HCT116 (cell line): Measurements from ENCODE around the gene PTPN1. TPM values are rescaled to one million over a fixed set of nuclear protein-coding genes. Genes with fewer than 3 reads are reported as not detected.
A peak's percentile ranks its signal among the peaks of the same experiment; 100 is the strongest.

Experiments used
- ATAC-seq: fragments of 200-7000 bp; cut with Tn5 transposase; 2 replicates; pipeline ENCODE4 v1.9.1; 2020; ENCODE audit warnings: mild to moderate bottlenecking, moderate library complexity
- BruUV-seq: library from RNA; stranded (reverse); fragments of 400-500 nt; replicated peaks from 2 replicates; lab custom pipeline; 2021; lab: Mats Ljungman, UMichigan
- CTCF ChIA-PET: fragments of 300-600 bp; sonication (Branson Sonifier 250); formaldehyde crosslinking; loops from one replicate; lab custom pipeline; 2021; ENCODE audit warnings: antibody characterized with exemption; lab: Charles Lee
- POLR2A ChIA-PET: fragments of 300-600, 350-600 bp; sonication (Branson Sonifier 250); formaldehyde crosslinking; loops from one replicate; lab custom pipeline; 2021; ENCODE audit warnings: antibody characterized with exemption; lab: Charles Lee
- RAD21 ChIA-PET, 2 experiments: fragments of 300-600 bp; sonication (Branson Sonifier 250); formaldehyde crosslinking; loops; one replicate each; lab custom pipeline; 2023; ENCODE audit warnings: low total read pairs in 2 of 2; ENCODE audit not compliant: uncharacterized antibody in 2 of 2, unreplicated experiment in 2 of 2, low non-redundant PET in 1 of 2; lab: Charles Lee
- DNase-seq: peaks from one replicate; pipeline ENCODE4 v3.0.0-alpha.2; 2010; ENCODE audit warnings: low read depth, low spot score
- H2AFZ ChIP-seq: fragments of 200-600 bp; shearing (Covaris generic), sonication (generic); 2 replicates; pipeline ENCODE4 v1.6.1; 2017; ENCODE audit warnings: low read depth, mixed run types, mixed read lengths, antibody characterized with exemption, low read length; ENCODE audit not compliant: poor library complexity, severe bottlenecking
- H3K27ac ChIP-seq: 2 replicates; pipeline ENCODE4 v1.5.1; 2012; ENCODE audit warnings: low read depth, low read length
- H3K27me3 ChIP-seq: fragments of 200-600 bp; sonication (generic); 2 replicates; pipeline ENCODE4 v1.6.1; 2016; ENCODE audit warnings: mixed run types, low read length, mixed read lengths; ENCODE audit not compliant: insufficient read depth
- H3K36me3 ChIP-seq, 2 experiments: fragments of 200-500 bp in 1 of 2; fragments of 200-600 bp in 1 of 2; sonication (Bioruptor generic) in 1 of 2; sonication (generic) in 1 of 2; 2 replicates each; pipeline versions ENCODE4 v1.5.1 to v1.6.1; 2014 to 2016; ENCODE audit warnings: low read length in 2 of 2, inconsistent platforms in 1 of 2, mixed read lengths in 1 of 2, mixed run types in 1 of 2; ENCODE audit not compliant: insufficient read depth in 2 of 2, control insufficient read depth in 1 of 2
- H3K4me1 ChIP-seq, 2 experiments: fragments of 200-600 bp in 1 of 2; sonication (generic) in 1 of 2; 2 replicates each; pipeline versions ENCODE4 v1.5.1 to v1.6.1; 2012 to 2017; ENCODE audit warnings: low read length in 2 of 2, inconsistent platforms in 1 of 2, mild to moderate bottlenecking in 1 of 2, mixed read lengths in 1 of 2, mixed run types in 1 of 2, moderate library complexity in 1 of 2; ENCODE audit not compliant: insufficient read depth in 2 of 2, control insufficient read depth in 1 of 2
- H3K4me2 ChIP-seq: fragments of 200-600 bp; sonication (generic); 2 replicates; pipeline ENCODE4 v1.6.1; 2017; ENCODE audit warnings: mixed run types, low read length, mixed read lengths
- H3K4me3 ChIP-seq, 2 experiments: fragments of 200-600 bp in 1 of 2; sonication (generic) in 1 of 2; replicated peaks in 1 of 2; 2 replicates each; pipeline ENCODE4 v1.5.1; 2011 to 2016; ENCODE audit warnings: low read length in 2 of 2, control low read depth in 1 of 2, low read depth in 1 of 2, mild to moderate bottlenecking in 1 of 2, mixed read lengths in 1 of 2, mixed run types in 1 of 2
- H3K79me2 ChIP-seq: fragments of 200-600 bp; sonication (generic); 2 replicates; pipeline ENCODE4 v1.6.1; 2017; ENCODE audit warnings: mild to moderate bottlenecking, mixed run types, low read length, moderate library complexity, mixed read lengths; ENCODE audit not compliant: insufficient read depth
- H3K9ac ChIP-seq: fragments of 200-600 bp; sonication (generic); 2 replicates; pipeline ENCODE4 v1.6.1; 2016; ENCODE audit warnings: low read length, mixed read lengths
- H3K9me2 ChIP-seq: fragments of 200-600 bp; sonication (generic), shearing (Covaris generic); 2 replicates; pipeline ENCODE4 v1.6.1; 2017; ENCODE audit warnings: mixed run types, mild to moderate bottlenecking, moderate library complexity; ENCODE audit not compliant: insufficient read depth
- H3K9me3 ChIP-seq, 2 experiments: fragments of 200-500 bp in 1 of 2; fragments of 200-600 bp in 1 of 2; sonication (Bioruptor generic) in 1 of 2; sonication (generic) in 1 of 2; 2 replicates each; pipeline ENCODE4 v1.6.1; 2014 to 2017; ENCODE audit warnings: low read length in 2 of 2, mixed read lengths in 2 of 2, inconsistent platforms in 1 of 2, low read depth in 1 of 2, mild to moderate bottlenecking in 1 of 2, mixed run types in 1 of 2, moderate library complexity in 1 of 2; ENCODE audit not compliant: control insufficient read depth in 1 of 2, insufficient read depth in 1 of 2
- H4K20me1 ChIP-seq: fragments of 200-600 bp; sonication (generic), shearing (Covaris generic); 2 replicates; pipeline ENCODE4 v1.6.1; 2017; ENCODE audit warnings: mixed run types, mild to moderate bottlenecking, moderate library complexity; ENCODE audit not compliant: insufficient read depth
- REST ChIP-seq: IDR thresholded peaks from 2 replicates; pipeline ENCODE4 v1.6.1; 2012; ENCODE audit warnings: low read depth
- YY1 ChIP-seq: IDR thresholded peaks from 2 replicates; pipeline ENCODE4 v1.6.1; 2011; ENCODE audit warnings: low read length, low read depth, moderate library complexity, mild to moderate bottlenecking; ENCODE audit not compliant: insufficient replicate concordance; ENCODE audit errors: extremely low read depth
- intact Hi-C: fragments of 100-400 bp; cut with micrococcal nuclease; formaldehyde crosslinking; loops from 2 replicates; pipeline ENCODE4 v1.10.0; 2022
- total RNA-seq: library from RNA; stranded (reverse); gene quantifications from one replicate; pipeline ENCODE4 v1.2.1, GENCODE V29; 2021; ENCODE audit not compliant: unreplicated experiment

The PTPN1 gene
- total RNA-seq, 1 experiment from 2014 or later, result 47.5 TPM

GRCh38 chr20:50547964-50548363 is 37.8 kb downstream of the PTPN1 start (continued):
- no peak for TF ChIP-seq YY1

- Histone ChIP-seq H3K4me2 (peak overlapping the region; percentile 34), H3K4me3 (no peak overlapping the region), H2AFZ (no peak overlapping the region), H3K79me2 (peaks cover 99% of the 10 kb centered on the region), H4K20me1 (no peaks in the 10 kb centered on the region), H3K9me2 (no peaks in the 10 kb centered on the region), H3K27me3 (no peaks in the 10 kb centered on the region), H3K9me3 (no peaks in the 10 kb centered on the region), H3K27ac (0 out of 2 replicates have a peak overlapping the region, but pooled peaks have one; percentile 6), H3K4me1 (peaks cover 61 to 81% of the 10 kb centered on the region in 2 experiments), H3K9ac (peak overlapping the region; percentile 6; the same call in 1 of the 2 replicates), H3K36me3 (peaks cover 0 to 5% of the 10 kb centered on the region in 2 experiments; a peak in 1 of 4 replicates)
- intact Hi-C loops, result no loop called here
- ChIA-PET POLR2A (interaction anchor here (1.0 kb wide), 1 partner anchor 13 kb away, joined by 4 read pairs; no protein-coding TSS in a partner anchor), CTCF (interaction anchor here (1.5 kb wide), 1 partner anchor 8 kb away, joined by 3 read pairs; no protein-coding TSS in a partner anchor), RAD21 (no interaction called here)
- no peak for DNase-seq
- BruUV-seq, result no TSS peak
- TF ChIP-seq YY1 (no peak), REST (no peak)
- ATAC-seq, result peak; percentile 54
These were observed 38.2 kb downstream of the PTPN1 start for GRCh38 chr20:50548396-50548795.
